ENCODE results near the gene PERCC1.

The PERCC1 gene

DNA sequence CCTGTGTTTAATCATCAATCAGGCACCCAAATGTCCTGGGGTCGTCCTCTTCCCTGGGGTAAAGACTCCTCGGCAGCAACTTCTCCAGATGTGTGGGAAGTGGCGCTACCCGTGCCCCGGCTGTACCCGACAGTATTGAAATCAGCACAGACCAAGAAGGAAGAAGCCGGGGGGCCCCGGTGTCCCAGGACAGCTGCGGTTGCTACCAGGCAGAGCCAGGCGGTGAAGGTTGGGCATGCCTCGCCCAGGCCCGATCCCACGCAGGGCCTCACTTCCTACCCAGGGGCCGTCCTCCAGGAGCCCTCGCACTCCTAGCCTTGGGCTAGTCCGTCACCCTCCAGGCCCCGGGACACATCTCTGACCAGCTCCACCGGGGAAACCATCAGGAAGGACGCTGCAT is 22.4 kb downstream of the PERCC1 start:
- DNase-seq (ENCODE audit: low spot score): no peak

DNA sequence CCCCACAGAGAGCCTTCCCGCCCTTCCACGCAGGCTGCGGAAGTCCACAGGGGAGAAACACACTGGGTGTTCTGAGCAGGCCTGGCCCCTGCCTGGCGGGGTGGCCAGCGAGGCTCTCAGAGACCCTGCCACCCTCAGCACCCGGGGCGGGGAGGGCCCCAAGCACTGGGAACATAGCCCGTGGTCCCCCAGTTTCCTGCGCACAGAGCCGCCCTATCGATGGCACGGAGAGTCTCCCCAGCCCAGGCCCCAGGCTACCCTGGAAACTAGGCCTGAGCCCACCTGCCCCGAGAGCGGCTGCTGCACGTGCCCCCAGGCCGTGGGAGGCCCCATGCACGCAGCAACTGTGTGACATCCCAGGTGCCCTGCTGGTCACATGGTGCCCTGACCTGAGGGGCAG is 23.7 kb downstream of the PERCC1 start:
- TF ChIP-seq, protein P1, sequence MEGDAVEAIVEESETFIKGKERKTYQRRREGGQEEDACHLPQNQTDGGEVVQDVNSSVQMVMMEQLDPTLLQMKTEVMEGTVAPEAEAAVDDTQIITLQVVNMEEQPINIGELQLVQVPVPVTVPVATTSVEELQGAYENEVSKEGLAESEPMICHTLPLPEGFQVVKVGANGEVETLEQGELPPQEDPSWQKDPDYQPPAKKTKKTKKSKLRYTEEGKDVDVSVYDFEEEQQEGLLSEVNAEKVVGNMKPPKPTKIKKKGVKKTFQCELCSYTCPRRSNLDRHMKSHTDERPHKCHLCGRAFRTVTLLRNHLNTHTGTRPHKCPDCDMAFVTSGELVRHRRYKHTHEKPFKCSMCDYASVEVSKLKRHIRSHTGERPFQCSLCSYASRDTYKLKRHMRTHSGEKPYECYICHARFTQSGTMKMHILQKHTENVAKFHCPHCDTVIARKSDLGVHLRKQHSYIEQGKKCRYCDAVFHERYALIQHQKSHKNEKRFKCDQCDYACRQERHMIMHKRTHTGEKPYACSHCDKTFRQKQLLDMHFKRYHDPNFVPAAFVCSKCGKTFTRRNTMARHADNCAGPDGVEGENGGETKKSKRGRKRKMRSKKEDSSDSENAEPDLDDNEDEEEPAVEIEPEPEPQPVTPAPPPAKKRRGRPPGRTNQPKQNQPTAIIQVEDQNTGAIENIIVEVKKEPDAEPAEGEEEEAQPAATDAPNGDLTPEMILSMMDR (IDR thresholded peaks at IDR 0.05; ENCODE audit: extremely low read depth, missing control alignments): no peak
- DNase-seq (ENCODE audit: low spot score): no peak

More for the DNA sequence above, 22.4 kb downstream of the PERCC1 start:
- TF ChIP-seq, protein P1 (IDR thresholded peaks at IDR 0.05; ENCODE audit: extremely low read depth, missing control alignments): no peak

DNA sequence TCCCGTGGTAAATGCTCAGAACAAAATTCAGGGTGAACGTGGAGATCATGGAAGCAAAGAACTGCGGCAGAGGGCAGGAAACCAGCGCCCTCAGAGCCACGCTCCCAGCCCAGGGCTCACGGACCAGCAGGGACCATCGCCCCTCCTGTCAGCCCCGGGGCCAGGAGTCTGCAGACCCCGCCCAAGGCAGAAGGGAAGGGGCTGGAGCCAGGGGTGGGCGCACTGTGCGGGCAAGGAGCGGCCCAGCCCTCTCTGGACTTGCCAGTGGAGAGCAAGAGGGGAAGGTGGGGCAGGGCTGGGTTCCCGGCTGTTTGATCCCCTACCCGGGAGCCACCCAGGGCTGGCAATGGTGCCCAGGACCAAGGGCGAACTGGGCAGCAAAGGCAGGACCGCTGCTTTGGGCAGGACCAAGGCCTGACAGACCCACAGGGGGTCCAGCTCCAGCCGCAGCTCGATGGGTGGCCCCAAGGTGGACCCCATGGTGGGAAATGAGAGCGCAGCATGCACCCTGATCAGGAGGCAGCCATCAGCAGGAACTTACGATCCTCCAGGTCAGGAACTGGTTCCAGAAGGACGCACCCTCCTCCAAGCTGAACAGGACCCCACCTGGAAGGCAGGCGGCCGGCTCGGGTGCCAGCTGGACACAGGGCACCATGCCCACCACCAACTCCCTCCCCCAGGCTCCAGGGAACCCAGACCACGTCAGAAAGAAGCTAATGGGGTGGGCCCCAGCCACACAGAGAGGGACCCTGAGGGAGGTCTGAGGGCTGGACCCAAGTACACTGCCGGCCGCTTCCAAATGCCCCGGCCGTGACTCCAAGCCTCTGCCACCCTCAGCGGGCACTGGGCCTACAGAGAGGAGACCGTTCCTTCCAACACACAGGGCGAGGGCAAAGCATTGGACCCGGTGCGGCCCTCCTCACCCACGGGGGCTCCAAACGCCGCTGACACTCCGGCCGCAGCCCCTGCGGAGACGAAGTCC is 24.6 kb downstream of the PERCC1 start:
- DNase-seq (ENCODE audit: low spot score): no peak
- TF ChIP-seq, protein P1 (IDR thresholded peaks at IDR 0.05; ENCODE audit: extremely low read depth, missing control alignments): no peak

DNA sequence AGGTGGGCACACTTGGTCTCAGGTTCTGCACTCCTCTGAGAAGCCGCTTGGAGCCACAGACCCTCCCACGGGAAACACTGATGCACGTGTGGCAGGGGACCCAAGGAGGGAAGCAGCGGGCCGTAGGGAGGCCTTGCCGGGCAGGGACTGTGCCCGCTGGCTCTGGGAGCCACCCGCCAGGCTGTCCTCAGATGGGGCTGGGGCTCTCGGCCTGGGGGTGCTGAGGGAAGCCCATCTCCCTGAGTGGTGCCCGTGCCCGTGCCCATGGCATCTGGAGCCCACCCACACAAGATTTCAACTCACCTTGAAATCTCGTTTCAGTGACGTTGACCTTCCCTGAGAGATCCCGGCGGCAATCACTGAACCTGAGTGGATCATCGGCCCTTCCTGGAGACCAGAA is 26.1 kb downstream of the PERCC1 start:
- DNase-seq (ENCODE audit: low spot score): no peak
- TF ChIP-seq, protein P1 (IDR thresholded peaks at IDR 0.05; ENCODE audit: extremely low read depth, missing control alignments): no peak

DNA sequence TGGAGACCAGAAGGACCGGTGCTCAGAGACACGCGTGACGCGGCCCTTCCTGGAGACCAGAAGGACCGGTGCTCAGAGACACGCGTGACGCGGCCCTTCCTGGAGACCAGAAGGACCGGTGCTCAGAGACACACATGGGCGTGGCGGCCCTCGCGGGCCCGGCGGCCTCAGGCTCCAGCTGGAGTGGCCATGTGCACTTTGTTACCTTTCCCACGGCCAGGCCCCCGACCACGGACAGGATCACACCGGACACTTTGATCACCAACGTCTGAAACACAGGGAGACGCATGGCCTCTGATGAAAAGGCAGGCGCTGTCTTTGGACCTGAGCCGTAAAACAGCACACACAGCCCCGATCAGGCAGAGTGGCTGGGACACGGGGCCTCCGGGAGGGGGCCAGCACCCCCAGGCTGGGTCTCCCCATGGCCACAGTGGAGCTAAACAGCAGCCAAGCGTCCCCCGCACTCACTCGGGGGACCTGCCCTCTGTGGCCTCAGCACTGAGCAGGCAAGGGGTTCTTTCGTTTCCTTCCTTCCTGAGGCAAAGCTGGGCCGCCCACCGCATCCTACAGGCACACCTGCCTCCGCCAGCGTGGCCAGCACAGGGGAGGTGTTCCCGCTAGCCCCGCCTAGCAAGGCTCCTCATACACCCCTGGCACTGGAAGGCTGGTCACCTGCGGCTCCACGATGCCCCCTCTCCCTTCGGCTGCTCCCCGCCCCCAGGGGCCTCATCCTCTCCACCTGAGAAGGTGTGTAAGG is 26.8 kb downstream of the PERCC1 start:
- TF ChIP-seq, protein P1 (IDR thresholded peaks at IDR 0.05; ENCODE audit: extremely low read depth, missing control alignments): no peak
- no peak for DNase-seq (ENCODE audit: low spot score)

DNA sequence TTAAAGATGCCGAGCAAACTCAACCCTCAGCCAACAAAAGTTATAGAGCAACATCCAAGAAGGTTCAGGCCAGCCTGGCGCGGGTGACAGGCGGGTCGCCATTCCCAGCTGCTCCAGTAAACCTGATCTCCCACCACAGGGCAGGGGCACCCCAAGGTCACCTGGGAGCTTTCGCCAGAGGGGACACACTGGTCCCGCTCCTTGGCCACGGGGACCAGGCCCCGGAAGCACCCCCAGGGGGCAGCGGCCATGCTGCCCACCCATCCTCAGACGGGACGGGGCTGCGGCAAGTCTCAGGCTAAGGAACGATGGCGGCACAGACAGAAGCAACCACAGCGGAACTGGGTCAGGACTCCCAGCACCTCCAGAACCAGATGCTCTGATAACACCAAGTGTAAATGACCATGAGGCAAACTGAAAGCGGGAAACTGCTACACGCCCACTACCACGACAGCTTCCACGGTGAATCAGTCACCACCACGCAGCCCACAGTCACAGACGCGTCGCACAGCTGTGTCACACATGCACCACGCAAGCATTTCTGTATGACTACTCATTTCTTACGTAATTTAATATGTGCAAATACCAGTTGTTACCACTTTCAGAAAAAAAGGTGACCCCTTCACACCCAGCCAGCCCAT is 27.6 kb downstream of the PERCC1 start:
- no peak for DNase-seq (ENCODE audit: low spot score)
- TF ChIP-seq, protein P1 (IDR thresholded peaks at IDR 0.05; ENCODE audit: extremely low read depth, missing control alignments): no peak
